DND-41 (cell line): ENCODE measurements around the gene EPHB1.

ENCODE experiments used
- EZH2 ChIP-seq: IDR thresholded peaks from 3 replicates; pipeline ENCODE4 v1.6.1; 2012; ENCODE audit warnings: borderline replicate concordance, low read depth, mild to moderate bottlenecking, moderate library complexity, low read length, inconsistent platforms; ENCODE audit not compliant: severe bottlenecking
- TF ChIP-seq, protein P1 (sequence below): IDR thresholded peaks from 2 replicates; pipeline ENCODE4 v1.5.1; 2012; ENCODE audit warnings: borderline replicate concordance, low read length, moderate library complexity, mild to moderate bottlenecking; ENCODE audit not compliant: poor library complexity, severe bottlenecking; ENCODE audit errors: extremely low read depth

DNA sequence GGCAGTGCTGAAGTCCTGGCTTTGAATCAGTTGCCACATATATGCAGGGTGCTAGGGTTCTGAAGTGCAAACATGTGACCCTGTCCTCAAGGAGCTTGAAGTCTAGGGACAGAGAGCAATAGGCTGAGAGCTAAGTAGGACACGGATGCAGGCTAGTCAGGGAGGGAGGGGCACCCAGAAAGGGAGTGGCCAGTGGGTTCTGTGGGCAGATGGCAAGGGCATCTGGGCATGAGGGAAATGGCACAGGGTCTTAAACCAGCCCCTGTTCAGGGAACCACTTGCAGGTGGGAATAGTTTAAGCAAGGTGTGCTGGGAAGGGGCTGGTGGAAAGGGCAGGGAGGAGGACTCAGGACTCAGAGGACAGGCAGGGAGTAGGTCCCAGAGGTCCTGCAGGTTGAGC lies 46.4 kb upstream of the EPHB1 start:
- TF ChIP-seq, protein P1, sequence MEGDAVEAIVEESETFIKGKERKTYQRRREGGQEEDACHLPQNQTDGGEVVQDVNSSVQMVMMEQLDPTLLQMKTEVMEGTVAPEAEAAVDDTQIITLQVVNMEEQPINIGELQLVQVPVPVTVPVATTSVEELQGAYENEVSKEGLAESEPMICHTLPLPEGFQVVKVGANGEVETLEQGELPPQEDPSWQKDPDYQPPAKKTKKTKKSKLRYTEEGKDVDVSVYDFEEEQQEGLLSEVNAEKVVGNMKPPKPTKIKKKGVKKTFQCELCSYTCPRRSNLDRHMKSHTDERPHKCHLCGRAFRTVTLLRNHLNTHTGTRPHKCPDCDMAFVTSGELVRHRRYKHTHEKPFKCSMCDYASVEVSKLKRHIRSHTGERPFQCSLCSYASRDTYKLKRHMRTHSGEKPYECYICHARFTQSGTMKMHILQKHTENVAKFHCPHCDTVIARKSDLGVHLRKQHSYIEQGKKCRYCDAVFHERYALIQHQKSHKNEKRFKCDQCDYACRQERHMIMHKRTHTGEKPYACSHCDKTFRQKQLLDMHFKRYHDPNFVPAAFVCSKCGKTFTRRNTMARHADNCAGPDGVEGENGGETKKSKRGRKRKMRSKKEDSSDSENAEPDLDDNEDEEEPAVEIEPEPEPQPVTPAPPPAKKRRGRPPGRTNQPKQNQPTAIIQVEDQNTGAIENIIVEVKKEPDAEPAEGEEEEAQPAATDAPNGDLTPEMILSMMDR, result no peak
- no peak for TF ChIP-seq EZH2
